PC-3 (cell line): ENCODE measurements around the gene PTPRN2. TPM values are rescaled to one million over a fixed set of nuclear protein-coding genes. Genes with fewer than 3 reads are reported as not detected.

Source experiments
- ATAC-seq: fragments of 200-7000 bp; cut with Tn5 transposase; 2 replicates; pipeline ENCODE4 v1.9.1; 2020; ENCODE audit warnings: mild to moderate bottlenecking, moderate library complexity
- BruUV-seq: library from RNA; stranded (reverse); fragments of 400-500 nt; replicated peaks from 2 replicates; lab custom pipeline; 2021; lab: Mats Ljungman, UMichigan
- CTCF ChIA-PET: fragments of 300-600 bp; sonication (Branson Sonifier 250); formaldehyde crosslinking; loops from one replicate; lab custom pipeline; 2022; ENCODE audit warnings: antibody characterized with exemption; lab: Charles Lee
- POLR2A ChIA-PET: fragments of 300-600 bp; sonication (Branson Sonifier 250); formaldehyde crosslinking; loops from one replicate; lab custom pipeline; 2022; ENCODE audit warnings: antibody characterized with exemption; ENCODE audit not compliant: unreplicated experiment; lab: Charles Lee
- DNase-seq: peaks from one replicate; pipeline ENCODE4 v3.0.0-alpha.2; 2015
- H2AFZ ChIP-seq: fragments of 300-600 bp; sonication (generic); 2 replicates; pipeline ENCODE4 v1.6.0; 2016; ENCODE audit warnings: antibody characterized with exemption, low read length
- H3F3A ChIP-seq: fragments of 300-600 bp; sonication (generic); one replicate; pipeline ENCODE4 v1.6.0; 2017; ENCODE audit warnings: antibody characterized with exemption, low read length, control low read depth, mild to moderate bottlenecking; ENCODE audit not compliant: unreplicated experiment
- H3K27ac ChIP-seq: fragments of 300-600 bp; sonication (generic); 2 replicates; pipeline ENCODE4 v1.5.1; 2016; ENCODE audit warnings: mild to moderate bottlenecking, low read length
- H3K27me3 ChIP-seq: fragments of 300-600 bp; sonication (generic); 2 replicates; pipeline ENCODE4 v1.6.1; 2016; ENCODE audit warnings: low read length, mixed read lengths
- H3K36me3 ChIP-seq: fragments of 300-600 bp; sonication (generic); 2 replicates; pipeline ENCODE4 v1.6.1; 2016; ENCODE audit warnings: low read depth, mixed run types, low read length, mixed read lengths
- H3K4me1 ChIP-seq: fragments of 300-600 bp; sonication (generic); 2 replicates; pipeline ENCODE4 v1.5.1; 2016; ENCODE audit warnings: low read length; ENCODE audit not compliant: insufficient read depth
- H3K4me2 ChIP-seq: fragments of 300-600 bp; sonication (generic); 2 replicates; pipeline ENCODE4 v1.6.0; 2016; ENCODE audit warnings: low read length
- H3K4me3 ChIP-seq: fragments of 300-600 bp; sonication (generic); 2 replicates; pipeline ENCODE4 v1.5.1; 2016; ENCODE audit warnings: mild to moderate bottlenecking, low read length, mixed read lengths
- H3K79me2 ChIP-seq: fragments of 300-600 bp; sonication (generic); 2 replicates; pipeline ENCODE4 v1.6.1; 2017; ENCODE audit warnings: low read length, mixed read lengths
- H3K9ac ChIP-seq: fragments of 300-600 bp; sonication (generic); 2 replicates; pipeline ENCODE4 v1.6.0; 2016; ENCODE audit warnings: mild to moderate bottlenecking, low read length
- H3K9me2 ChIP-seq: fragments of 300-600 bp; sonication (generic); replicated peaks from 2 replicates; pipeline ENCODE4 v1.6.1; 2016; ENCODE audit warnings: mixed run types, low read length, mixed read lengths
- H3K9me3 ChIP-seq: fragments of 300-600 bp; sonication (generic); 2 replicates; pipeline ENCODE4 v1.6.1; 2016; ENCODE audit warnings: low read length, mixed read lengths
- H4K20me1 ChIP-seq: fragments of 300-600 bp; sonication (generic); 2 replicates; pipeline ENCODE4 v1.6.1; 2016; ENCODE audit warnings: low read length, mixed read lengths
- CTCF ChIP-seq: fragments of 300-600 bp; sonication (generic); conservative IDR thresholded peaks from 2 replicates; pipeline ENCODE4 v1.5.1; 2017; ENCODE audit warnings: antibody characterized with exemption, low read depth, mild to moderate bottlenecking, low read length
- EZH2 ChIP-seq: fragments of 300-600 bp; sonication (generic); IDR thresholded peaks from one replicate; pipeline ENCODE4 v1.6.1; 2017; ENCODE audit warnings: antibody characterized with exemption, mild to moderate bottlenecking, low read length; ENCODE audit not compliant: unreplicated experiment
- EZH2phosphoT487 ChIP-seq: fragments of 300-600 bp; sonication (generic); IDR thresholded peaks from 2 replicates; pipeline ENCODE4 v1.6.1; 2018; ENCODE audit warnings: mild to moderate bottlenecking, antibody characterized with exemption, low read length, borderline replicate concordance
- intact Hi-C: fragments of 100-400 bp; cut with micrococcal nuclease; formaldehyde crosslinking; loops from 2 replicates; pipeline ENCODE4 v1.9.0; 2023
- total RNA-seq: library from RNA; depleted of rRNA; stranded (reverse); fragments of >200 nt; gene quantifications from 2 replicates; pipeline ENCODE4 v1.2.3, GENCODE V29; 2014

PTPRN2 gene
- total RNA-seq, 1 experiment from 2014 or later: 3.2 TPM

- no peaks in the 10 kb centered on the region for H3K27me3 ChIP-seq
- no peaks in the 10 kb centered on the region for H3K36me3 ChIP-seq
- ChIA-PET CTCF (no interaction called here), POLR2A (no interaction called here)
- TF ChIP-seq CTCF (no peak), EZH2 (no peak), EZH2phosphoT487 (no peak)
- no peaks in the 10 kb centered on the region for H3K4me1 ChIP-seq
- H3K9ac ChIP-seq: no peak overlapping the region
- no peak for ATAC-seq
- no peak overlapping the region for H3K27ac ChIP-seq
- H3K9me2 ChIP-seq: no peaks in the 10 kb centered on the region
- H3K9me3 ChIP-seq: no peaks in the 10 kb centered on the region
- H3F3A ChIP-seq: no peaks in the 10 kb centered on the region
- H4K20me1 ChIP-seq: no peaks in the 10 kb centered on the region
- intact Hi-C loops: no loop called here
- H3K4me3 ChIP-seq: no peak overlapping the region
- H2AFZ ChIP-seq: no peak overlapping the region
- H3K79me2 ChIP-seq: no peaks in the 10 kb centered on the region
- no peak for DNase-seq
- no peak overlapping the region for H3K4me2 ChIP-seq
- BruUV-seq: no TSS peak
Measured at GRCh38 chr7:157545681-157546060, 1042.0 kb downstream of the PTPRN2 start.

DNA sequence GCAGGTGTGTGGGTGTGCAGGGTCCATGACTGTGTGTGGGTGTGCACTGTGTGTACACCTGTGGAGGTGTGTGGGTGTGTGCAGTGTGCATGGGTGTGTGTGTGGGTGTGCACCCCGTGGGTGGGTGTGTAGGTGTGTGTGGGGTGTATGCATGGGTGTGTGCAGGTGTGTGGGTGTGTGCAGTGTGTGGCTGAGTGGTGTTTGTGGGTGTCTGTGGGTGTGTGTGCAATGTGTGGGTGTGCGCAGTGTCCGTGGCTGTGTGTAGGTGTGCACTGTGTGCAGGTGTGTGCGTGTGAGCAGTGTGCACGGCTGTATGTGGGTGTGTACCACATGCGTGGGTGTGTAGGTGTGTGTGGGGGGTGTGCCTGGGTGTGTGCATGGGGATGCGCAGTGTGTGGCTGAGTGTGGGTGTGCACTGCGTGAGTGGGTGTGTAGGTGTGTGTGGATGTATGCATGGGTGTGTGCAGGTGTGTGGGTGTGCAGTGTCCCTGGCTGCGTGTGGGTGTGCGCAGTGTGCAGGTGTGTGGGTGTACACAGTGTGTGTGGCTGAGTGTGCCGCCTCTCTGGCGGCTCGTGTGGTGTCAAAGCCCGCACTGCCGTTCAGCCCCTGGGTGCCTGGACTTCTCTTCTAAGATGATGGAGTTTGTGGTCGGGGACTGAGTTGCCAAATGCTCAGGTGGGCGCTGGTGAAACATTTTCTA is 1042.5 kb downstream of the PTPRN2 start:
- POLR2A ChIA-PET: no interaction called here
- no peak overlapping the region for H2AFZ ChIP-seq
- intact Hi-C loops: no loop called here
- no TSS peak for BruUV-seq
- H3K4me1 ChIP-seq: no peaks in the 10 kb centered on the region
- TF ChIP-seq EZH2phosphoT487 (no peak), EZH2 (no peak), CTCF (no peak)
- H3K27ac ChIP-seq: no peak overlapping the region
- H3K27me3 ChIP-seq: no peaks in the 10 kb centered on the region
- CTCF ChIA-PET: no interaction called here
- DNase-seq (no peak), ATAC-seq (no peak)
- H3K9ac ChIP-seq: no peak overlapping the region
- H3K9me2 ChIP-seq: no peaks in the 10 kb centered on the region
- no peaks in the 10 kb centered on the region for H3F3A ChIP-seq
- H3K9me3 ChIP-seq: no peaks in the 10 kb centered on the region
- H3K79me2 ChIP-seq: no peaks in the 10 kb centered on the region
- no peak overlapping the region for H3K4me2 ChIP-seq
- no peaks in the 10 kb centered on the region for H3K36me3 ChIP-seq
- no peak overlapping the region for H3K4me3 ChIP-seq
- H4K20me1 ChIP-seq: no peaks in the 10 kb centered on the region

GRCh38 chr7:157544226-157544625 is 1043.4 kb downstream of the PTPRN2 start:
- ChIA-PET POLR2A (no interaction called here), CTCF (no interaction called here)
- BruUV-seq: no TSS peak
- Histone ChIP-seq H3K27me3 (no peaks in the 10 kb centered on the region), H3K27ac (no peak overlapping the region), H3K79me2 (no peaks in the 10 kb centered on the region), H3K9me2 (no peaks in the 10 kb centered on the region), H3K9ac (no peak overlapping the region), H3K4me3 (no peak overlapping the region), H2AFZ (no peak overlapping the region), H3K9me3 (no peaks in the 10 kb centered on the region), H3K4me2 (no peak overlapping the region), H3K4me1 (no peaks in the 10 kb centered on the region), H3K36me3 (no peaks in the 10 kb centered on the region), H4K20me1 (no peaks in the 10 kb centered on the region), H3F3A (no peaks in the 10 kb centered on the region)
- TF ChIP-seq EZH2phosphoT487 (no peak), CTCF (no peak), EZH2 (no peak)
- no peak for DNase-seq
- no peak for ATAC-seq
- intact Hi-C loops: no loop called here
